Measurements from ENCODE around the gene ID4.

Gene ID4

DNA sequence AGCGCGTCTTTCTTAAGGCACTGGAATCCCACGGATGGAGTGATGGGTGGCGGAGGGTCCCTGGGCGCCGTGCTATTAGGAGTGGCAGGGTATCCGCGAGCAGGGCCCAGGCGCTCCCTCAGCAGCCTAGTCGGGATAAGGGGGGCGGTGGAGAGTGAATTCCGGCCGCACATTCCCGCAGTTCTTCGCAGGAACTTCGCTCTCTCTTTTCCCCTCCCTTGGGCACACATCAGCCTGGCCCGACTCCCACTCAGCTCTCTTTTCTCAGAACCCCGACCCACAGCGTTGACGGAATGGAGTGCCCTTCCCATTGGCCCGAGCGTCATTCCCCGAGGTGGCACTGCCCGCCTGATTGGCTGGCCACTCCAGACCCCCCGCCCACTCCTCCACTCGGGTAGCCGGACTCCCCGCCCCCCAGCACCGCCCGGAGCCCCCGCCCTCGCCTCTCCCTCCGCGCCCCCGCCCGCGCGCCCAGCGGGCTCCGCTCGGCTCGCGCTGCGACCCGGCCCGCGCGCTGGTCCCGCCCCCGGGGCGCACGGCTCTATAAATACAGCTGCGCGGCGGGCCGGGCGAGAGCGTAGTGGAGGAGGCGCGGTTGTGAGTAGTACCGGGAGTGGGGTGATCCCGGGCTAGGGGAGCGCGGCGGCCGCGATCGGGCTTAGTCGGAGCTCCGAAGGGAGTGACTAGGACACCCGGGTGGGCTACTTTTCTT lies at the start of gene ID4:
TSS of gene ID4 (plus strand) at position 572 of the 712 bp plus-strand sequence. CDS start 385 bp downstream, outside the sequence.
- peak; percentile 69 for DNase-seq

DNA sequence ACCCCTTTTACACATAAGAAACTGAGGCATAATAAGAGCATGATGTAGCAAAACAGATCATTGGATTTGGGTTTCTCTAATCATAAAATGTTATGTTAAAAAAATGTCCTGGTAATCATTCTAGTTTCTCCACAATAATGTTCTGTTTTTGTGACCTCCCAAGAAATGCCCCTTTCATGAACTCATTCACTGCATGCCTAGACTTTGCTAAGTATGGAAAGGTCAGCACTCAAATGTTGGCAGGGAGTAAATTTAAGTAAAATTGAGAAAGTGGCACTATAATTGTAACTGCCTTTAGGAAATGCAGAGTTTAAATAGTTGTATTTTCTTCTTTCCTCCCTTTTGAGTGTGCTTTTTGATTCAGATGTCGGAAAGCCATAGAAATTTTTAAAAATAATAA lies 48.5 kb upstream of the ID4 start:
- no peak for DNase-seq

DNA sequence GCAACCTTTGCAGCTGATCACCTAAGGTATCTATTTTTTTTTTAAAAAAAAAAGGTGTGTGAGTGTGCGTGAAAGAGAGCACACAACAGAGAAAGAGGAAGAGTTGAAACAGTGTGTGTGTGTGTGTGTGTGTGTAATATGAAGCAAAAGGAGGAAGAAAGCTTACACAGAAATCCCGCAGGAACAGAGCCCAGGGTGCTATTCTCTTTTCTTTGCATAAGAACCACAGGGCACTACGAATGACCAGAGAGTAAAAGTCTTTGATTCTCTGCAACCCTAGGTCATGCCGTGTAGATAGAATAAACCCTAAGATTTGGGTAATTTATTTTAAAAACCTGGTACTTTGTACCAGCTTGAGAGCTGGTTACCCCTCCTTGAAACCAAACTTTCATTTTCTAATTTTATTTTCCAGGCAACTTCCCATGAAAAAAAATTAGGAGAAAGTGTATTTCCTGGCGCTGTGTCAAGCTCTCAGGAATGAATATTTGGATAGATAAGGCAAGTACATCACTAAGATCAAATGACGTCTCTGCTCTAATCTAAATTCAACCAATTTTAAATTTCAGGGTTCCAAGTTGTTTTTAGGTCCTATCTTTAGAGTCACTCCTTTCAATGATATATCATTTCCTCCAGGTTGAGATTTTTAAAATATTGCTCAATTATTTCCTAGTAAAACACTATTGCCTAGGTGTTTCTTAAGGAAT lies 47.9 kb upstream of the ID4 start:
- DNase-seq = no peak

DNA sequence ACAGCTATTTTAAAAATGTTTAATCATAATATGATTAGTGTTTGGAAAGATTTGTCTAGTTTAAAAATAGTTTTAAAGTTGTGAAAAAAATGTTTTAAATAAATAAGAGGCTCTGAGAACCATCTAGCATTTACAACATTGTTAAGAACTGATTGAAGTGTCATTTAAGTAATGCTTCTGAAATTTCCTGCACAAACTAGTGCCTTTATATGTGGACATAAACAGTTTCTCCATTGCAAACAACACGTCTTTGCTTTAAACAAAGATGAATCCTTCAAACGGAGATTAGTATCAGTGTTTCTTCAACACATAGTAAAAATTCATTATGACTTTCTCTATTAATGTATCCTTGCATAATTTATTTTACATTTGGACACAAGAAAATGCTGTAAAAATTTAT lies 45.9 kb upstream of the ID4 start:
- DNase-seq = no peak

GRCh38 chr6:19795211-19795610 lies 42.0 kb upstream of the ID4 start:
- DNase-seq = no peak

DNA sequence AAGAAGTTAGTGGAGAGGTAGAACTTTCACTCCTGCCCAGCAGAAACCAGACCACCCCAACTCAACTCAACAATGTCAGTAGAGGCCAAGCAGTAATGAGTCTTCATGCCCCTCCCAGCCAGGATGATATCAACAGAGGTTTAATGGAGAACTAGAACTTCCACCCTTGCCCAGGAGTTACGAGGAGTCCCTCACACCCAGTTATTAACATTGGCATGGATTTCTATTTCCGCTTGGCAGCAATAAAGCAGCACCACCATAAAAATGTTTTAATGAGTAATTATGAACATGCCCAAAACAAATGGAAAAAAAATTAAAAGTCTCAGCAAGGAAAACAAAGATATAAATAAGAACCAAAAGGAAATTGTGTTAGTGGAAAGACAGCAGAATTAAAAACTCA lies 40.7 kb upstream of the ID4 start:
- DNase-seq = no peak

GRCh38 chr6:19798362-19798761 lies 38.8 kb upstream of the ID4 start:
- DNase-seq = no peak

DNA sequence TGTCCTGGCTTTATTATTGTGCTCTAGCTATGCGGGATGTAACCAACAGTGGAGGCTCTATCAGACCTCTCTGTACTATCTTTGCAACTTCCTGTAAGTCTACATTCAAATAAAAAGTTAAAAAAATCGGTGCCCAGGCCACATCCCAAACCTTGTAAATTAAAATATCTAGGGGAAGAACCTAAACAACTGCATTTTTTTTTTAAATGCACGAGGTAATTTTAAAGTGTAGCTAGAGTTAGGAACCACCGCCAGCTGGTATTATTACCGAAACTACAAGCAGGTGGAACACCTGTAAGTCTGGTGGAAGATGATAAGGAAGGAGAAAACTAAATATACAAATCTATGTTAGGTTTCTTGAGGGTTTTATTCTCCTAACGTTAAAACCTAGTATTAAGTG lies 34.5 kb upstream of the ID4 start:
- DNase-seq = no peak

GRCh38 chr6:19803331-19804204 lies 33.6 kb upstream of the ID4 start:
- DNase-seq = no peak

GRCh38 chr6:19804205-19805128 lies 32.7 kb upstream of the ID4 start:
- peak; percentile 54 for DNase-seq

GRCh38 chr6:19805129-19805481 lies 32.1 kb upstream of the ID4 start:
- DNase-seq = no peak

DNA sequence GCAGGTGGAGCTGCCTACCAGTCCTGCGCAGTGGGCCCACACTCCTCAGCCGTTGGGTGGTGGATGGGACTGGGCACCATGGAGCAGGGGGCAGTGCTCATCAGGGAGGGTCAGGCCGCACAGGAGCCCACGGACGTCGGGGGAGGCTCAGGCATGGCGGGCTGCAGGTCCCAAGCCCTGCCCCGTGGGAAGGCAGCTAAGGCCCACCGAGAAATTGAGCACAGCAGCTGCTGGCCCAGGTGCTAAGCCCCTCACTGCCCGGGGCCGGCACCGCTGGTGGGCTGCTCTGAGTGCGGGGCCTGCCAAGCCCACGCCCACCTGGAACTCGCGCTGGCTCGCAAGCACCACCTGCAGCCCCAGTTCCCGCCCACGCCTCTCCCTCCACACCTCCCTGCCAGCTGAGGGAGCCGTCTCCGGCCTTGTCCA lies 30.2 kb upstream of the ID4 start:
- DNase-seq = no peak

DNA sequence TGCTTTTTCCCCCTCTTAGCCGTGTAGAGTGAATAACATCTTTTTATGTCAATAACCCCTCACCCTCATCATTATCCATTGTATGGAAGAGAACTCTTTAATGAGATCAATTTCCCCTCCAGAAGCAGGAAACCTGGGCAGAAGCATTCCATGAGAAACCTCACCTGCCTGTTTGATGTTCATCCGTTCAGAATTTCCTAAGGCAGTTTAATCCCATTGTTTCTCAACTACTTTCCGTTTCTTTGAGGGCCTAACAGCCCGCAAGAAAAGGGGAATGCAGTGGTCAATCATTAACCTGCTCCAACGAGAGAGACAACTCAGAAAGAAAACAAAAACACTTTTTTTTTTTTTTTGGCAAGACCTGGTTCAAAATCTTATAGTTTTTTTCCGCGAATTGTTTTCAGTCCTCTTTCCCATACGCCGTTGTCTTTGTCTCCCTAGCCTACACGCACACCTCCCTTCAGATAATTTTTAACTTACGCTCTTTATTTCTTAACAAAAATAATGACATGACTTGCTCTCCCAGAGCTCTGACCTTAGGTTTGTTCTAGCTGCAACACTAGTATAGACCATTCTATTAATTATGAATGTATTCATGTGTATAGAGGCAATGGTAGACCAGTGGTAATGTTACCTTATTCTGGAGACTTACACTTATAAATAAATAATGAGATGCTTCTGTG lies 25.6 kb upstream of the ID4 start:
- no peak for DNase-seq

GRCh38 chr6:19812512-19813119 lies 24.6 kb upstream of the ID4 start:
- DNase-seq = no peak

DNA sequence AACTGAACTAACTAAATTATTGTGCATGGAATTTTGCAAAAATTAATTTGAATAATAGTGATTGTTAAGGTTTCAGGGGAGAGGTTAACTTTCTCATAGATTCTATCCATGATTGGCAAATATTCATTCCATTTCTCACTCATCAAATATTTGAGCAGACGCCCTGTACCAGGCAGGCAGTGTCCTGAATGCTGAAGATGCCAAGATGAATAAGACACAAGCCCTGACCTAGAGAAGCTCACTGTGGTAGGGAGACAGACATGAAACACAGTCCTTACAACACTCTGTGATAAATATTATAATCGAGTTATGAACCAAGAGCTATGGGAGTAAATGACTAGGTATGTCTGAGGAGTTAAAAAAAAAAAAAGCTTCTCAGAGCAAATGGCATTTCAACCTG lies 18.4 kb upstream of the ID4 start:
- no peak for DNase-seq

GRCh38 chr6:19824058-19824807 lies 12.9 kb upstream of the ID4 start:
- no peak for DNase-seq

DNA sequence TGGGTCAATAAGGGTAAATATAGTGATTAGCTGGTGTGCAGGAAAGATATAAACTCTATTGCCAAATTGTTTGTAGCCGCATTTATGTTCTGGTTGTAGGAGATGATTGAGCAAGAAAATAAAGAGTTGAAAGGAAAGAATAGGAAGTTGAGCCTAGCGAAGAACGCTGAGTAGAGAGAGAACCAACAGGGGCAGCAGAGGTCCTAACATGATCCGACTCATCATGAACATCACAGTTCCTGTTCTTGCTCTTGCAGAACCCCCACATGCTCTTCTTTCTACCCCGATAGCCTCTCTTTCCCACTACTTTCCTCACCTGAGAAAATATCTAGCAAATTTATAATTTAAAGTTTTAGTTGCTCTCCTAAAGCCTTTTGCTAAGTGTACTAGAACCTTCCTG lies 9.9 kb upstream of the ID4 start:
- no peak for DNase-seq

DNA sequence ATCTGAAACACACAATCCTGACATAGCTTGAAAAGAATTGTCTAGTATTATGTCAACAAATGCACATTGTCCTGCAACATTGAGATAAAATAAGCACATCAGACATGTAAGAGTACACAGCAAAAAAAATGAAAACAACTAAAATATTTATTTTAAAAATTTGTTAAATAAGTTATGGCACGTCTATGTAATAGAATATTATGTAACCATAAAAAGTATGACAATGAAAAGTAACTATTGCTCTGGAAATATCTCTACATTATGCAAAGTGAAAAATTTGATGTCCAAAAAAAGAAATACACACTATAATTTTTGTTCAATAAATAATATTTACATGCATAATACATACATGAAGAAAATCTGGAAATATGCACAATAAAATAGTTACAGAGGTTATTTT lies 9.3 kb upstream of the ID4 start:
- no peak for DNase-seq

DNA sequence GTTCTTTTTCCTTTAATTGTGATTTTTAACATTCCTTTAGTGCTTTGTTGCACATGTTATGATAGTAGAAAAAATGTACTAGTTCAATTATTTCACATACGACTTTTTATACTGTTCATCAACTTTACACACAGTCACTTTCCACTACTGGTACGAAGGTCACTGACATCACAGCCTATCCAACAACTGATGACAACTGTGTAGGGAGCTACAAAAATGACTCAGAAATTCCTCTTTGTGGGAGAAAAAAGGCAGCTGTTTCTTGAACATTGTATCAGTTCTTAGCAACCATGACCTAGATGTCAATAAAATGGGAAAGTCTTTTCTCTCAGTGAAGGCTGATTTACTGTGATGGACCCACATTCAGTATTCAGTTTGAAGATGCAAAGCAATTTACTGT lies 7.0 kb upstream of the ID4 start:
- no peak for DNase-seq

DNA sequence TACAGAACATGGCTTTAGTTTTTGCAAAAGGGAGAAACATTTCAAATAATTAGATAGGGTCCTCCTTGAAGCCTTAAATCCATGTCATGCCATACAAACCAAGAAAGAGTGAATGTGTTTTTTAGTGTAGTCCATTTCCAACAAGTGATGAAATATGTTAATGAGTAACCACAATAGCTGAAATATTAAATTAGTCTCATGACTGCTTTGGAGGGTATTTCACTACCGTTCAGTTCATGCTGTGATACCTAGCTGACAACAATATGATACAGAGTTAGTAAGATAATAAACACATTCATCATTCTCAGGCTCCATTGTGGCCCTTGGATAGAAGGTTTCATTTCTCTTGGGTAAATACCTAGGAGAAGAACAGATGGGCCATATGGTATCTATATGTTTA lies 5.8 kb upstream of the ID4 start:
- DNase-seq = no peak

DNA sequence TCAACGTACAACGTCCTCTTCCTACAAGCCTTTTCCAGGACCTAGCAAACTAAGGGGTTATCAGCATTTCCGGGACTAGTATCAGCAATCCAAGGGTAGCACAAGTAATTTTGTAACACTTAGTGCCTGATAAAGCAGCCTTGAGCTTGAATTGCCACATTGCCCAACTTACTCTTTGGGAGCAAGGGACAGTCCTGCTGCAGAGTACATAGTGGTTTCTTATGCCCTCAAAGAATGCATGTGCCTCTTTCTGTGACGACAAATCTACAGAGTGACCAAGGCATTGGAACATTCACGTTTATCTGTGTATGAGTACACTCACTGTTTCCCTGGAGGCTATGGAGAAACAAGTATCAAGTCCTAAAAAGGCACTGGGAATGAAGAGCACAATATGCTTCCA lies 3.2 kb upstream of the ID4 start:
- no peak for DNase-seq
